Neural progenitor cell (in vitro differentiated cells): Measurements from ENCODE around the gene MORN1. TPM values are rescaled to one million over a fixed set of nuclear protein-coding genes. Genes with fewer than 3 reads are reported as not detected.

Source experiments
- DNase-seq: peaks from one replicate; pipeline ENCODE4 v3.0.0-alpha.2; 2016; ENCODE audit warnings: low spot score
- H2AFZ ChIP-seq: fragments of 200-600 bp; sonication (generic); replicated peaks from 2 replicates; pipeline ENCODE4 v1.6.1; 2016; ENCODE audit warnings: antibody characterized with exemption
- H3F3A ChIP-seq: fragments of 200-600 bp; sonication (generic); 2 replicates; pipeline ENCODE4 v1.6.1; 2016; ENCODE audit warnings: antibody characterized with exemption, low read depth
- H3K27ac ChIP-seq: fragments of 200-600 bp; sonication (generic); 2 replicates; pipeline ENCODE4 v1.5.1; 2016; ENCODE audit warnings: mild to moderate bottlenecking
- H3K27me3 ChIP-seq: fragments of 200-600 bp; sonication (generic); 2 replicates; pipeline ENCODE4 v1.6.1; 2016; ENCODE audit warnings: mild to moderate bottlenecking, moderate library complexity
- H3K36me3 ChIP-seq: fragments of 200-600 bp; sonication (generic); 2 replicates; pipeline ENCODE4 v1.5.1; 2016
- H3K4me1 ChIP-seq: fragments of 200-600 bp; sonication (generic); 2 replicates; pipeline ENCODE4 v1.6.1; 2016; ENCODE audit warnings: mixed run types
- H3K4me2 ChIP-seq: fragments of 200-600 bp; sonication (generic); 2 replicates; pipeline ENCODE4 v1.6.1; 2016
- H3K4me3 ChIP-seq: fragments of 200-600 bp; sonication (generic); 2 replicates; pipeline ENCODE4 v1.5.1; 2016
- H3K79me2 ChIP-seq: fragments of 200-600 bp; sonication (generic); 2 replicates; pipeline ENCODE4 v1.6.1; 2016; ENCODE audit warnings: low read depth
- H3K9ac ChIP-seq: fragments of 200-600 bp; sonication (generic); 2 replicates; pipeline ENCODE4 v1.6.1; 2016
- H3K9me3 ChIP-seq: fragments of 200-600 bp; sonication (generic); 2 replicates; pipeline ENCODE4 v1.5.1; 2016; ENCODE audit warnings: low read depth
- H4K20me1 ChIP-seq: fragments of 200-600 bp; sonication (generic); 2 replicates; pipeline ENCODE4 v1.6.1; 2016; ENCODE audit warnings: low read depth
- H3K27ac Mint-ChIP-seq: 3 replicates; pipeline ENCODE4 v1.8.0; 2021; ENCODE audit warnings: mixed read lengths
- H3K27me3 Mint-ChIP-seq: 2 replicates; pipeline ENCODE4 v1.8.0; 2022; ENCODE audit warnings: low read depth, mild to moderate bottlenecking, inconsistent platforms, moderate library complexity, mixed read lengths; ENCODE audit not compliant: insufficient read depth
- H3K36me3 Mint-ChIP-seq: 3 replicates; pipeline ENCODE4 v1.8.0; 2021; ENCODE audit warnings: mixed read lengths
- H3K4me1 Mint-ChIP-seq: 3 replicates; pipeline ENCODE4 v1.8.0; 2021; ENCODE audit warnings: mixed read lengths
- H3K4me3 Mint-ChIP-seq: 3 replicates; pipeline ENCODE4 v1.8.0; 2021; ENCODE audit warnings: mild to moderate bottlenecking, moderate library complexity, mixed read lengths
- H3K9me3 Mint-ChIP-seq: 3 replicates; pipeline ENCODE4 v1.8.0; 2020; ENCODE audit warnings: mixed read lengths
- EZH2 ChIP-seq: fragments of 200-600 bp; sonication (generic); IDR thresholded peaks from 2 replicates; pipeline ENCODE4 v1.6.1; 2017; ENCODE audit warnings: antibody characterized with exemption, mild to moderate bottlenecking, moderate library complexity
- EZH2phosphoT487 ChIP-seq: fragments of 200-600 bp; sonication (generic); IDR thresholded peaks from 2 replicates; pipeline ENCODE4 v1.6.1; 2017; ENCODE audit warnings: antibody characterized with exemption
- total RNA-seq: library from RNA; depleted of rRNA; stranded (reverse); fragments of >200 nt; gene quantifications from 2 replicates; pipeline ENCODE4 v1.2.3, GENCODE V29; 2015; ENCODE audit warnings: low replicate concordance
- TF ChIP-seq, protein P1 (sequence below): fragments of 200-600 bp; sonication (generic); IDR thresholded peaks from 2 replicates; pipeline ENCODE4 v1.5.1; 2017; ENCODE audit warnings: antibody characterized with exemption, mild to moderate bottlenecking

The MORN1 gene
- total RNA-seq, 1 donor from 2014 or later: 7.0 TPM

DNA sequence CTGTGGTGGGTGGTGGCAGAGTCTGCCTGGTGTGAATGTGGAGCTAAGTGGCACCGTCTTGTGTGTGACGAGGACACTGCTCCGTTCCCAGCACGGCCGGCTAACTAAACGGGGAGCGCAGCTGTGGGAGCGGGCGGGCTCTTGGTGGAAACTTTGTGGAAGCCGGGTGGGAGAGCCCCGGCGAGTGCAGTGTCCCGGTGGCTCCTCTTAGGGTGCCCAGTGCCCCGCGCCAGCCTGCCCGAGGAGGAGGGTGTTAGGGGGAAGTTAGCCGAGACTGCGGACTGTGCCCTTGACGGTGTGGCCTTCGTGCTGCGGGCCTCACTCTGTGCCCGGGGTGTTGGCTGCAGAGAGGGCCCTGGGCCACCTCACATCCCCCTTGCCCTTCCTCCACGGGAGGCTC is 11.1 kb upstream of the MORN1 start:
- Mint-ChIP-seq H3K36me3 (peaks cover 18% of the 10 kb centered on the region), H3K27me3 (peaks cover 6% of the 10 kb centered on the region), H3K27ac (no peak overlapping the region), H3K4me3 (no peak overlapping the region), H3K4me1 (peaks cover 2% of the 10 kb centered on the region), H3K9me3 (no peaks in the 10 kb centered on the region)
- no peak overlapping the region for H3K4me3 ChIP-seq
- no peak overlapping the region for H3K4me2 ChIP-seq
- H3K27ac ChIP-seq: no peak overlapping the region
- no peaks in the 10 kb centered on the region for H3K9me3 ChIP-seq
- H3F3A ChIP-seq: peaks cover 34% of the 10 kb centered on the region
- no peaks in the 10 kb centered on the region for H3K4me1 ChIP-seq
- no peak overlapping the region for H2AFZ ChIP-seq
- H3K36me3 ChIP-seq: no peaks in the 10 kb centered on the region
- H3K79me2 ChIP-seq: no peaks in the 10 kb centered on the region
- TF ChIP-seq EZH2phosphoT487 (no peak), EZH2 (no peak)
- TF ChIP-seq, protein P1, sequence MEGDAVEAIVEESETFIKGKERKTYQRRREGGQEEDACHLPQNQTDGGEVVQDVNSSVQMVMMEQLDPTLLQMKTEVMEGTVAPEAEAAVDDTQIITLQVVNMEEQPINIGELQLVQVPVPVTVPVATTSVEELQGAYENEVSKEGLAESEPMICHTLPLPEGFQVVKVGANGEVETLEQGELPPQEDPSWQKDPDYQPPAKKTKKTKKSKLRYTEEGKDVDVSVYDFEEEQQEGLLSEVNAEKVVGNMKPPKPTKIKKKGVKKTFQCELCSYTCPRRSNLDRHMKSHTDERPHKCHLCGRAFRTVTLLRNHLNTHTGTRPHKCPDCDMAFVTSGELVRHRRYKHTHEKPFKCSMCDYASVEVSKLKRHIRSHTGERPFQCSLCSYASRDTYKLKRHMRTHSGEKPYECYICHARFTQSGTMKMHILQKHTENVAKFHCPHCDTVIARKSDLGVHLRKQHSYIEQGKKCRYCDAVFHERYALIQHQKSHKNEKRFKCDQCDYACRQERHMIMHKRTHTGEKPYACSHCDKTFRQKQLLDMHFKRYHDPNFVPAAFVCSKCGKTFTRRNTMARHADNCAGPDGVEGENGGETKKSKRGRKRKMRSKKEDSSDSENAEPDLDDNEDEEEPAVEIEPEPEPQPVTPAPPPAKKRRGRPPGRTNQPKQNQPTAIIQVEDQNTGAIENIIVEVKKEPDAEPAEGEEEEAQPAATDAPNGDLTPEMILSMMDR: no peak
- peaks cover 4% of the 10 kb centered on the region for H4K20me1 ChIP-seq
- H3K27me3 ChIP-seq: no peaks in the 10 kb centered on the region
- no peak overlapping the region for H3K9ac ChIP-seq
- no peak for DNase-seq

DNA sequence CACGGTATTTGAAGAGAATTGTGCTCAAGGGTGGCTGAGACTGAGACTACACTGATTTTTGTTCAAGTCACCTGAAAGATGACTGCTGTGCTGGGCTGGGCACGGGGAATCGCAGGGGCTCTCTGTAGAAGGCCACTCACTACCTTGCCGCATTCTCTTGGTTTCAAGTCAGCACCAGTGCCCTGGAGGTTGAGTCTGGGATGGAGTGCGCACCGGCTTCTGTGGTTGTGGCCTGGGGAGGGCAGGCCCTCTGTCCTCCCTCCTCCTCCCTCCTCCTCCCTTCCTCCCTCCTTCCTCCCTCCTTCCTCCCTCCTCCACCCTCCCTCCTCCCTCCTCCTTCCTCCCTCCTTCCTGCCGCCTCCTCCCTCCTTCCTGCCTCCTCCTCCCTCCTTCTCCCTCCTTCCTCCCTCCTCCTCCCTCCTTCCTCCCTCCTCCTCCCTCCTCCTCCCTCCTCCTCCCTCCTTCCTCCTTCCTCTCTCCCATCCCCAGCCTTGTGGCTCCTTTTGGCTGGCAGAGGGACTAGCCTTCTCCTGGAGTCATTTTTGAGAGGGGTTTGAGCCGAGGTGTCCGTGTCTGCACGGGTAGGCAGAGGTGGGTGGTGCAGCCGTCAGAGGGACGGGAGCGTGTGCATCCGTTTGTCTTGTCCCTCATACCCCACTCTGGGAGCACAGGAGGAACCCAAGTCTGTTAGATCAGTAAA is 9.7 kb upstream of the MORN1 start:
- Histone ChIP-seq H3K4me2 (no peak overlapping the region), H3K79me2 (no peaks in the 10 kb centered on the region), H4K20me1 (peaks cover 4% of the 10 kb centered on the region), H3K4me3 (no peak overlapping the region), H3F3A (peaks cover 34% of the 10 kb centered on the region), H2AFZ (no peak overlapping the region), H3K36me3 (no peaks in the 10 kb centered on the region), H3K4me1 (no peaks in the 10 kb centered on the region), H3K9ac (no peak overlapping the region), H3K9me3 (no peaks in the 10 kb centered on the region), H3K27ac (no peak overlapping the region), H3K27me3 (no peaks in the 10 kb centered on the region)
- H3K27me3 Mint-ChIP-seq: peaks cover 9% of the 10 kb centered on the region
- H3K36me3 Mint-ChIP-seq: peaks cover 20% of the 10 kb centered on the region
- peaks cover 2% of the 10 kb centered on the region for H3K4me1 Mint-ChIP-seq
- no peaks in the 10 kb centered on the region for H3K9me3 Mint-ChIP-seq
- no peak overlapping the region for H3K4me3 Mint-ChIP-seq
- no peak overlapping the region for H3K27ac Mint-ChIP-seq
- no peak for DNase-seq
- TF ChIP-seq EZH2: no peak

DNA sequence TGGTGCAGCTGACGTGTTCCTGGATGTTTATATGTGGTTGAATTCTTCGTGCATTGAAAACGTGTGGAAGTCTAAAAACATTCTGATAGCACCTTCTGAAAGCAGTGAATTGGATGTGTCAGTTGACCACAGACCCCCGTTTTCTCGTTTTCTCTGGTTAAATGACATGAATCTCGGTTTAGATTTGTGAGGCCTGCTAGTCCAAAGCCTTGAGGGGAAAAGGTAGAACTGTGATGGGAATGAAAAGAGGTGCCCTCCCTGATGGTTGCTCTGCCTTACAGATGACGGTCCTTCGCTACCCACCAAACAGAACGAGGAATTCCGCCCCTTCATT is 9.2 kb upstream of the MORN1 start:
- Histone ChIP-seq H3K4me1 (no peaks in the 10 kb centered on the region), H3K4me3 (no peak overlapping the region), H3K27ac (no peak overlapping the region), H3K27me3 (no peaks in the 10 kb centered on the region), H3F3A (peaks cover 34% of the 10 kb centered on the region), H3K9ac (no peak overlapping the region), H3K9me3 (no peaks in the 10 kb centered on the region), H3K79me2 (no peaks in the 10 kb centered on the region), H4K20me1 (peaks cover 4% of the 10 kb centered on the region), H3K36me3 (no peaks in the 10 kb centered on the region), H2AFZ (no peak overlapping the region), H3K4me2 (no peak overlapping the region)
- Mint-ChIP-seq H3K27me3 (peaks cover 7% of the 10 kb centered on the region), H3K36me3 (peaks cover 18% of the 10 kb centered on the region), H3K9me3 (no peaks in the 10 kb centered on the region), H3K27ac (no peak overlapping the region), H3K4me3 (no peak overlapping the region), H3K4me1 (peaks cover 2% of the 10 kb centered on the region)
- no peak for DNase-seq
- TF ChIP-seq EZH2: no peak
- TF ChIP-seq EZH2phosphoT487: no peak
- TF ChIP-seq, protein P1: no peak

DNA sequence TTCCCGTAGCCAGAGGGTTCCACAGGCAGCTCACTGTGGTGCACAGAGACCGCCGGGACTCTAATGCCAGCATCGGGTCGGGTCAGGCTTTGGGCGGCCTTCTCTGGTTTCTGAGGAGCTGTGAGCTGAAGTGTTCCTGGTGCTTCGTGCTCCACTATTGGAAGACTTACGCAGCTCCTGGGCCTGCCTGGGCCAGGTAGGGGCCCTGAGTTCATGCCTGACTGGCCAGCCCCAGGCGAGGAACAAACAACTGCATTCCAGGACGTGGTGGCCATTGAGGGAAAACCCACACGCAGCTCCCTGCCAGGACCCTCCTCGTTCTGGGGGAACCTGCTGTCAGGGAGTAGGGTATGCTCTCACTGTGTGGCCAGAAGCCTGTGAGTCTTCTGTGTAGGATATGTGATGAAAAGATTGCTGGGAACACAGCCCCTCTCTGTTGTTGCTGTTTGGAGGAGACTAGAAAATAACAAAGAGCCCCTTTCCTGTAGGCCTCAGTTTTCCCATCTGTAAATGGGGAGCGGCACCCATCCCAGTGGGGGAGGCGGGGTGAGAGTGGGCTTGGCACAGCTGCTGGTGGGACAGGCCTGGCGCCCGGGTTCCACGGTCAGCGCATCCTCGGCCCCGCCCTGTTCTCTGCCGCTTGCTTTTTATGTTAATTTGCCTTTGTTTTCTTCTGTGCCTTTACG is 8.7 kb upstream of the MORN1 start:
- H3K9ac ChIP-seq: no peak overlapping the region
- H3F3A ChIP-seq: peaks cover 34% of the 10 kb centered on the region
- H3K27ac Mint-ChIP-seq: no peak overlapping the region
- no peaks in the 10 kb centered on the region for H3K9me3 Mint-ChIP-seq
- no peak overlapping the region for H3K4me2 ChIP-seq
- TF ChIP-seq, protein P1: no peak
- TF ChIP-seq EZH2phosphoT487: no peak
- no peak for TF ChIP-seq EZH2
- H3K27me3 Mint-ChIP-seq: peaks cover 7% of the 10 kb centered on the region
- peaks cover 18% of the 10 kb centered on the region for H3K36me3 Mint-ChIP-seq
- H3K27ac ChIP-seq: no peak overlapping the region
- peaks cover 4% of the 10 kb centered on the region for H3K79me2 ChIP-seq
- peaks cover 3% of the 10 kb centered on the region for H3K4me1 Mint-ChIP-seq
- H3K27me3 ChIP-seq: no peaks in the 10 kb centered on the region
- H3K36me3 ChIP-seq: no peaks in the 10 kb centered on the region
- no peak overlapping the region for H3K4me3 Mint-ChIP-seq
- H2AFZ ChIP-seq: no peak overlapping the region
- H4K20me1 ChIP-seq: peaks cover 4% of the 10 kb centered on the region
- H3K4me1 ChIP-seq: no peaks in the 10 kb centered on the region
- no peak overlapping the region for H3K4me3 ChIP-seq
- DNase-seq: no peak
- H3K9me3 ChIP-seq: no peaks in the 10 kb centered on the region
